GM19463 (cell line): ENCODE results near the gene SLIT3.

Experiments
- ATAC-seq: cut with Tn5 transposase; IDR thresholded peaks from one replicate; pipeline ENCODE4 v1.9.1; 2021; ENCODE audit warnings: mild to moderate bottlenecking, moderate library complexity; ENCODE audit not compliant: unreplicated experiment

The SLIT3 gene

GRCh38 chr5:168879331-168879730 lies 421.6 kb downstream of the SLIT3 start:
- peak; percentile 14 for ATAC-seq

GRCh38 chr5:168878135-168878745 lies 422.7 kb downstream of the SLIT3 start:
- ATAC-seq = no peak

- ATAC-seq = no peak
Measured at GRCh38 chr5:168877132-168877892, 423.6 kb downstream of the SLIT3 start.

GRCh38 chr5:168876419-168876818 lies 424.5 kb downstream of the SLIT3 start:
- ATAC-seq = no peak

GRCh38 chr5:168875832-168876231 lies 425.1 kb downstream of the SLIT3 start:
- ATAC-seq = no peak

- ATAC-seq = no peak
Measured at GRCh38 chr5:168874713-168875380, 426.1 kb downstream of the SLIT3 start.

- ATAC-seq = no peak
Measured at GRCh38 chr5:168872246-168872645, 428.7 kb downstream of the SLIT3 start.

- no peak for ATAC-seq
Measured at GRCh38 chr5:168870910-168871309, 430.0 kb downstream of the SLIT3 start.

GRCh38 chr5:168869615-168870227 lies 431.2 kb downstream of the SLIT3 start:
- no peak for ATAC-seq

- ATAC-seq = no peak
Measured at GRCh38 chr5:168867241-168867640, 433.7 kb downstream of the SLIT3 start.

- ATAC-seq = no peak
Measured at GRCh38 chr5:168865968-168866367, 435.0 kb downstream of the SLIT3 start.

GRCh38 chr5:168863021-168863420 lies 437.9 kb downstream of the SLIT3 start:
- no peak for ATAC-seq

- ATAC-seq = no peak
Measured at GRCh38 chr5:168860503-168860902, 440.4 kb downstream of the SLIT3 start.

GRCh38 chr5:168860081-168860480 lies 440.9 kb downstream of the SLIT3 start:
- ATAC-seq = no peak

GRCh38 chr5:168859471-168859870 lies 441.5 kb downstream of the SLIT3 start:
- ATAC-seq = no peak

- ATAC-seq = no peak
Measured at GRCh38 chr5:168858994-168859393, 441.9 kb downstream of the SLIT3 start.

GRCh38 chr5:168858371-168858770 lies 442.6 kb downstream of the SLIT3 start:
- ATAC-seq = no peak

GRCh38 chr5:168853972-168854371 lies 447.0 kb downstream of the SLIT3 start:
- no peak for ATAC-seq

GRCh38 chr5:168852329-168852728 lies 448.6 kb downstream of the SLIT3 start:
- peak; percentile 16 for ATAC-seq

- peak; percentile 93 for ATAC-seq
Measured at GRCh38 chr5:168851902-168852321, 449.0 kb downstream of the SLIT3 start.

GRCh38 chr5:168850683-168851082 lies 450.3 kb downstream of the SLIT3 start:
- no peak for ATAC-seq

- no peak for ATAC-seq
Measured at GRCh38 chr5:168848569-168848968, 452.4 kb downstream of the SLIT3 start.
